Astrocyte (in vitro differentiated cells and primary cell): ENCODE results near the gene RPL12.

Source experiments
- CTCF ChIP-seq: IDR thresholded peaks from 2 replicates; pipeline ENCODE4 v1.5.1; 2011; ENCODE audit warnings: low read depth, mild to moderate bottlenecking, inconsistent platforms, low read length, moderate library complexity; ENCODE audit not compliant: insufficient read depth
- EZH2 ChIP-seq: IDR thresholded peaks from 2 replicates; pipeline ENCODE4 v1.6.1; 2012; ENCODE audit warnings: mild to moderate bottlenecking, low read length, inconsistent platforms; ENCODE audit not compliant: insufficient read depth

GRCh38 chr9:127423476-127423933, 27.7 kb downstream of the RPL12 start:
- TF ChIP-seq CTCF (no peak), EZH2 (no peak)
